RWPE2 (cell line): ENCODE data around the gene TSPAN32.

ENCODE experiments used
- ATAC-seq: fragments of 200-7000 bp; cut with Tn5 transposase; 3 replicates; pipeline ENCODE4 v1.9.1; 2021; ENCODE audit warnings: low read depth
- DNase-seq: peaks from one replicate; pipeline ENCODE4 v3.0.0-alpha.2; 2020; ENCODE audit warnings: low spot score
- H3K27ac ChIP-seq: fragments of 450-650 bp; 2 replicates; pipeline ENCODE4 v1.5.1; 2017; ENCODE audit warnings: mild to moderate bottlenecking; ENCODE audit not compliant: poor library complexity, severe bottlenecking
- H3K27me3 ChIP-seq: fragments of 250-450 bp; sonication (Bioruptor Pico); 2 replicates; pipeline ENCODE4 v1.5.1; 2021; ENCODE audit warnings: mild to moderate bottlenecking, moderate library complexity; ENCODE audit not compliant: insufficient read depth, poor library complexity, severe bottlenecking
- H3K36me3 ChIP-seq: fragments of 250-450 bp; sonication (Bioruptor Pico); 2 replicates; pipeline ENCODE4 v1.5.1; 2020; ENCODE audit warnings: low read depth, mild to moderate bottlenecking, moderate library complexity
- H3K4me1 ChIP-seq: fragments of 250-450 bp; sonication (Bioruptor Pico); 2 replicates; pipeline ENCODE4 v1.5.1; 2021; ENCODE audit warnings: mild to moderate bottlenecking, moderate library complexity; ENCODE audit not compliant: insufficient read depth, poor library complexity, severe bottlenecking
- H3K4me3 ChIP-seq: fragments of 250-450 bp; sonication (Bioruptor Pico); 2 replicates; pipeline ENCODE4 v1.5.1; 2021; ENCODE audit warnings: mild to moderate bottlenecking, moderate library complexity; ENCODE audit not compliant: severe bottlenecking
- H3K9me3 ChIP-seq: fragments of 250-450 bp; sonication (Bioruptor Pico); 2 replicates; pipeline ENCODE4 v1.5.1; 2021; ENCODE audit warnings: mild to moderate bottlenecking, moderate library complexity; ENCODE audit not compliant: severe bottlenecking
- CTCF ChIP-seq: fragments of 450-650 bp; IDR thresholded peaks from one replicate; pipeline ENCODE4 v1.5.1; 2017; ENCODE audit warnings: mild to moderate bottlenecking, moderate library complexity; ENCODE audit not compliant: poor library complexity, severe bottlenecking

The TSPAN32 gene

GRCh38 chr11:2365571-2366210 is 63.9 kb downstream of the TSPAN32 start:
- H3K27ac ChIP-seq = no peak overlapping the region
- DNase-seq = no peak

GRCh38 chr11:2366276-2366675 is 64.5 kb downstream of the TSPAN32 start:
- TF ChIP-seq CTCF = no peak
- no peak for DNase-seq
- H3K4me1 ChIP-seq = no peaks in the 10 kb centered on the region

More at GRCh38 chr11:2365571-2366210, 63.9 kb downstream of the TSPAN32 start:
- Histone ChIP-seq H3K4me3 (no peak overlapping the region), H3K4me1 (no peaks in the 10 kb centered on the region), H3K9me3 (no peaks in the 10 kb centered on the region), H3K36me3 (no peaks in the 10 kb centered on the region), H3K27me3 (no peaks in the 10 kb centered on the region)
- TF ChIP-seq CTCF = no peak
- no peak for ATAC-seq

GRCh38 chr11:2366733-2367132 is 64.9 kb downstream of the TSPAN32 start:
- H3K27me3 ChIP-seq = no peaks in the 10 kb centered on the region
- no peak overlapping the region for H3K4me3 ChIP-seq
- H3K27ac ChIP-seq = no peak overlapping the region
- no peaks in the 10 kb centered on the region for H3K36me3 ChIP-seq
- no peak for ATAC-seq
- TF ChIP-seq CTCF = no peak
- no peaks in the 10 kb centered on the region for H3K9me3 ChIP-seq
- H3K4me1 ChIP-seq = no peaks in the 10 kb centered on the region
- no peak for DNase-seq

More at GRCh38 chr11:2366276-2366675, 64.5 kb downstream of the TSPAN32 start:
- no peak for ATAC-seq
- H3K4me3 ChIP-seq = no peak overlapping the region
- H3K27ac ChIP-seq = no peak overlapping the region
- H3K36me3 ChIP-seq = no peaks in the 10 kb centered on the region
- no peaks in the 10 kb centered on the region for H3K27me3 ChIP-seq
- H3K9me3 ChIP-seq = no peaks in the 10 kb centered on the region

- Histone ChIP-seq H3K27me3 (no peaks in the 10 kb centered on the region), H3K27ac (no peak overlapping the region), H3K36me3 (no peaks in the 10 kb centered on the region), H3K4me1 (no peaks in the 10 kb centered on the region), H3K4me3 (no peak overlapping the region), H3K9me3 (no peaks in the 10 kb centered on the region)
- DNase-seq (no peak), ATAC-seq (no peak)
- no peak for TF ChIP-seq CTCF
These were observed 65.7 kb downstream of the TSPAN32 start for GRCh38 chr11:2367266-2368160.
